Fibroblast of upper back skin (primary cell): Measurements from ENCODE around the gene ADAM12.
"Not testable (repeated sequence)": the region's sequence is repeated elsewhere in the genome, so short reads cannot be mapped to it uniquely, and the experiment has no call there.

ENCODE experiments used
- DNase-seq: peaks from one replicate; pipeline ENCODE4 v3.0.0-alpha.2; 2013

Gene ADAM12

DNA sequence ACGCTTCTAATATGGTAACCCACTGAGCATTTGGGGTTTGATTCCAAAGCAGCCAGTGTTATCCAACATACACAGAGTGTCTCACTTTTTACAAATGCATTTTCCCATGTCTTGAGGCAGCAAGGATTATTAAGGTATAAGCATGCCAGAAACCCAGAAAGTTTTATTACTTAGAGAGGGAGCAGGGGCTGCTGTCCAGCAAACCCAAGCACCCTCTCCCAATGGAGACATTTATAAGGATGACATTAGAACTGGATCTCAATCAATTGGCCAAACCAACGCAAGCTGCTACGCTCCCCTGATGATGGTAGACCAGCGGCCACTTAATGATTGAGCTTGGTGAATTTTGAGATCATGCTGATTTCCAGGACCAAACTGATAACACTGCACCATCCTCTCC lies 315.7 kb downstream of the ADAM12 start:
- no peak for DNase-seq

GRCh38 chr10:126070476-126071215 lies 317.6 kb downstream of the ADAM12 start:
- DNase-seq: no peak

DNA sequence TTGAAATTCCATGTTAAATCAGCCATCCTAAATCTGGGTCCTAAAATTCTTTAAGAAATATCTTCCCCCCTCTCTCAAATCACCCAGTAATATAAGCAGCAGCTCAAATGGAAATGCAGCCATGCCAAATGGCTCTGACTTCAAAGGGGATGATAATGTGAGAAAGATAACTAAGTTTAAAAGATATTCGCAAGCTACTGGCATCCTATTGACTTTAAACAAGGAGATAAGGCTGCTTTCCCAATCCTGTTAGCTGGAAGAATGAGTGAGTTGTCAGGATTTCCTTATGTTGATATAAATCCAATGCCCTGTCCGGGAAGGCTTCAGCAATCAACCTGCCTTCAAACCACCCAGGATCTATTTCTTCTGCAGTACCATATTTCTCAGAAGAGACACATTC lies 320.0 kb downstream of the ADAM12 start:
- no peak for DNase-seq

DNA sequence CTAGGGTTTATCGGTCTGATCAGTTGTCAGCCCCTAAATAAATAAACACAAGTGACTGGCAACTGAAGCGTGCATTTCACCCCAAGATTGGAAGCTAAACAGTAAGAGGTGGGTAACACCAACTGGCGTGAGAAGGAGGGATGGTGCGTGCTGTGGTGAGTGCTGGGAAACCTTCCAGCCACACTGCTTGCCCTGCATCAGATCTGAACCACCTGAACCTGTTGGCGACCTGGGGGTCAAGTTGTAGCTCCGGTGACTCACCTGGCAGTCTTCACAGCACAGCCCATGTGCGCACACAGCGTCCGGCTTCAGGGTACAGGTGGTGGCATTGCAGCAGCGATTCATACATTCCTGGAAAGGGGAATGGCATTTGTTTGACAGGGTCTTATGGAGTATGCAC lies 321.8 kb downstream of the ADAM12 start:
- DNase-seq: no peak

DNA sequence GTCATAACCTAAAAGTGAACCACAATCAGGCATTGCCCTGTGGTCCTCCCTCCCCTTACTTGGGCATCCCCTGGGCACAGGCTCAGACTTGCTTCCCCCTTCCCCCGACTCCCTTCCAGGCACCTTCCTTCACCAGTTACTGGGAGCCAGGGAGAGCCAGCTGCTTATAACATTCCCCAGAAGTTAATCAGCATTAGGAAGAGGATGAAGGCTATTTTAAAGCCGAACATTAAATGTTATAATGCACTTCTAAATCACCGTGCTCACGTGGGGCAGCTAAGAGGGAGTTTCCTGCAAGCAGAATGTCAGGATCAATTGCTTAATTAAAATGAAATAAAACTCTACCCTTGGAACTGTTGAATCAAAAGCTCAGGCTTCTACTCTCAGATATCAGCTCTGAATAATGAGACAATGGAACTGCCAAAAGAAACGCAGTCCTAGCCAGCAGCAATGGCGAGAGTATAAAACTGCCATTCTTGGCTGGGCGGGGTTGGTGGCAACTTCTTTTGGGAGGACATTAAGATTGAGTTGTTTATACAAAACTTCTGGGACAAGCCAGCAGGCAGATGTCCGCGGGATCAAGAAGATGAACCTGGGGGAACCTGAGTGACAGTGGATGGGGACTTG lies 322.4 kb downstream of the ADAM12 start:
- peak; percentile 31 for DNase-seq

DNA sequence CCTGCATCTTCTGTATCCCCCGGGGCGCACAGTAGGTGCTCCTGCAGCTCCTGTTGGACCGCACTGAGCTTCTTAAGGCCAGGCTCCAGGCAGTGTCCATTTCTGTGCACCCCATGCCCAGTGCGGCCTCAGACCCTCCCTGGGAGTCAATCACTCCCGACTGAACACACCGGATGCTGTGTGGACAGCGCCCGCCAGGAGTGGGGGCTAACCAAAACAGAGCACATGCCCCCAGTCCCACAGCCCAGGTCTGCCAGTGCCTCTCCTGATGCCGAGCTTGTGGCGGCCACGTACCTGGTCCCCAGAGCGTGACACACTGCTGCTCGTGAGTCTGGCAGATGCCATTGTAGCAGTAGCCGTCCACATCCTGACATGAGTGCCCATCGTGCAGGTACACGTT lies 323.8 kb downstream of the ADAM12 start:
- DNase-seq: no peak

GRCh38 chr10:126063353-126063791 lies 324.9 kb downstream of the ADAM12 start:
- peak; percentile 90 for DNase-seq

- peak; percentile 99 for DNase-seq
Measured at GRCh38 chr10:126062131-126063032, 325.9 kb downstream of the ADAM12 start.

- no peak for DNase-seq
Measured at GRCh38 chr10:126061526-126061925, 326.8 kb downstream of the ADAM12 start.

DNA sequence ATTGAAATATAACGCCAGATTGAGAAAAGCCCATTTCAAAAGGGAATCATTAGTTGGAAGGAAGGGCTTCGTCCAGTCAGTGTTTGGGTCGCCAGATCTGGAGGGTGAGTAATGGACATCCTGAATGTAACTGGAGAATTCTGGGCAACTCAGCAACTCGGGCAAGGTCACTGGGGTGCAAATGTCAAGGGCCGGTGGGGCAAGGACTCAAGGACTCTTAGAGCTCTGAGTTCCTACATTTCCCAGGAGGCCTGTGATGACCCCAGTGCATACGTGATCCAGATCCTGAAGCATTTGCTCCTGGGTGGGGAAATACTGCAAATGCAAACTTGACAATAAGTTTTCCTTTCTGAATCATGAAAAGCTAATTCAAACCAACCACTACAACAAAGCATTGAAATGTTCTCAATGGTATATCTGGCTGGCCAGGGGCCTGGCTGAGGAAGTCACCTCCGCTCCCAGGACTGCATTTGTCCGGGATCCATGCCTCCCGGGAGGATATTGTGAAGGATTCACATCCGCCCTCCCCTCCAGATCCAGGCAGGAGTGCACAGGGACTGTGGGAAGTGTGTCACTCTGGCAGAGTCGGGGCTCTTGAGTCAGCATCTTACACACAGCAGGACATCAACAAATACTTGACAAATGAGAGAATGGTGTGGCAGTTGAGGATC lies 327.9 kb downstream of the ADAM12 start:
- DNase-seq: peak; percentile 85

GRCh38 chr10:126059076-126059826 lies 329.0 kb downstream of the ADAM12 start:
- peak; percentile 83 for DNase-seq

GRCh38 chr10:126058507-126058906 lies 329.8 kb downstream of the ADAM12 start:
- no peak for DNase-seq

- DNase-seq: no peak
Measured at GRCh38 chr10:126058104-126058503, 330.2 kb downstream of the ADAM12 start.

GRCh38 chr10:126057494-126057893 lies 330.8 kb downstream of the ADAM12 start:
- DNase-seq: no peak

DNA sequence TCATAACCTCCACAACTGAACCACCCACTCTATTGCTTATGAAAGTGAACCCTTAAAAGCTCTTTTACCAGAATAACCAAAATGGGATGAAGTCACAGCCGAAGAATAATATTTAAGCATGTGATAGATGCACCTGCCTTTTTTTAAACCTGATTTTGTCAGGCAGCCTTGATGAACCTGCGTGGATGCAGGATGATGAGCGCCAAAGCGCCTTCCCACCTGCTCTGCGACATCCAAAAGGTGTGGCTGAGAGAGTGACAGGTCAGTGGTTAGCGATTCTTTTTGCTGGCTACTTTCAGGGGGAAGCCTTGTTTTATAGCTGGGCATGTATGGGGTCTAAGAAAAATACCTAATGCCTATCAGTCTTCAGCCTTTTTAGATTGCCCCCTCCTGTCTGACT lies 334.1 kb downstream of the ADAM12 start:
- DNase-seq: no peak

- no peak for DNase-seq
Measured at GRCh38 chr10:126052171-126052570, 336.1 kb downstream of the ADAM12 start.

- peak; percentile 73 for DNase-seq
Measured at GRCh38 chr10:126049759-126050700, 338.2 kb downstream of the ADAM12 start.

DNA sequence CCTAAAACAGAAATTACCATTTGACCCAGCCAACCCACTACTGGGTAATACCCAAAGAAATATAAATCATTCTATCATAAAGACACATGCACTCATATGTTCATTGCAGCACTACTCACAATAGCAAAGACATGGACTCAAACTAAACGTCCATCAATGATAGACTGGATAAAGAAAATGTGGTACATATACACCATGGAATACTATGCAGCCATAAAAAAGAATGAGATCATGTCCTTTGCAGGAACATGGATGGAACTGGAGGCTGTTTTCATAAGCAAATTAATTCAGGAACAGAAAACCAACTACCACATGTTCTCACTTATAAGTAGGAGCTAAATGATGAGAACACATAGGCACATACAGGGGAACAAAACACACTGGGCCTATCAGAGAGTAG lies 340.5 kb downstream of the ADAM12 start:
- DNase-seq: not testable (repeated sequence)

GRCh38 chr10:126046831-126047230 lies 341.4 kb downstream of the ADAM12 start:
- no peak for DNase-seq

DNA sequence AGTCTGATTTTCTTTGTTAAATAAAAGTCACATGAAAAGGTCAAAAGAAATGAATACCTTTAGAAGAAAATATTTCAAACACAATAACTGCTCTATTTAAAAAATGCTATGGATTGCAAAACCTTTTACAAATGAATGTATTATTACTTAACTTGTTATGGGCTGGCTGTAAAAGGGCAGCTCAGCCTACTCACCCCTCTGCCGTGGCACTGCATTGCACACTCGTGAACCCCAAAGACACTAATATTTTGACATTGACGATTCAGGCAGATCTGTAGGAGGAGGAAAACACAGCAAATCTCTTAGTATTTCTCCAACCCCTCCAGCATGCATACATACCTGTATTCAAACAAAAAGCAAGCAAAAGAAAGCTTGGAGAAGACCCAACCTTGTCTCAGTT lies 342.4 kb downstream of the ADAM12 start:
- DNase-seq: no peak

- DNase-seq: no peak
Measured at GRCh38 chr10:126043389-126043788, 344.9 kb downstream of the ADAM12 start.
